ENCODE measurements around the gene PSMD13. TPM values are rescaled to one million over a fixed set of nuclear protein-coding genes. Genes with fewer than 3 reads are reported as not detected.

PSMD13 gene
- total and polyA plus RNA-seq, 4 donors, result 48.8 to 56.7 (median 52.8) TPM

DNA sequence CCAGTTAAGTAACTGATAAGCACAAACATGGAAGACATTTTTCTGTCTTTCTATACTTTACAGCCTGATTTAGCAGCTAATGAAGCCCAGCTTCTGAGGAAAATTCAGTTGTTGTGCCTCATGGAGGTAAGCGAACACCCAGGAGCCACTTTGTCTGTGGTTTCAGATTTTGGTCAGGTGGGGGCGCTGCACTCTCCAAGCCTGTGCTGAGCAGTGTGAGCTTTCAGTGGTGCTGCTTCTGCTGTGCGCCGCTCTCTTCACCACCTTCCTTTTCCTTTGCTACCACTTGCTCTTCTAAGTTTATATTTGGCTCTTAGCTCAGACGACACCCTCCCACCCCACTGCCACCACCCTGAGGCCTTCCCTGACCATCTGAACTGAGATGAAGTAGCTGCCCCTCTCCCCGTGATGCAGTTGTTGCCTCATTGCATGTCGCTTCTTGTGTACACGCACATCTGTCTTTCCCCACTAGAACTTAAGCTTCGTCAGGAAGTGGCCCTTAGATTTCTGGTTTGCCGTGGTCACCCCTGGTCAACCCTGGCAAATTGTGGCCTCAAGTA is 14.0 kb downstream of the PSMD13 start:
- TF ChIP-seq, protein P1, sequence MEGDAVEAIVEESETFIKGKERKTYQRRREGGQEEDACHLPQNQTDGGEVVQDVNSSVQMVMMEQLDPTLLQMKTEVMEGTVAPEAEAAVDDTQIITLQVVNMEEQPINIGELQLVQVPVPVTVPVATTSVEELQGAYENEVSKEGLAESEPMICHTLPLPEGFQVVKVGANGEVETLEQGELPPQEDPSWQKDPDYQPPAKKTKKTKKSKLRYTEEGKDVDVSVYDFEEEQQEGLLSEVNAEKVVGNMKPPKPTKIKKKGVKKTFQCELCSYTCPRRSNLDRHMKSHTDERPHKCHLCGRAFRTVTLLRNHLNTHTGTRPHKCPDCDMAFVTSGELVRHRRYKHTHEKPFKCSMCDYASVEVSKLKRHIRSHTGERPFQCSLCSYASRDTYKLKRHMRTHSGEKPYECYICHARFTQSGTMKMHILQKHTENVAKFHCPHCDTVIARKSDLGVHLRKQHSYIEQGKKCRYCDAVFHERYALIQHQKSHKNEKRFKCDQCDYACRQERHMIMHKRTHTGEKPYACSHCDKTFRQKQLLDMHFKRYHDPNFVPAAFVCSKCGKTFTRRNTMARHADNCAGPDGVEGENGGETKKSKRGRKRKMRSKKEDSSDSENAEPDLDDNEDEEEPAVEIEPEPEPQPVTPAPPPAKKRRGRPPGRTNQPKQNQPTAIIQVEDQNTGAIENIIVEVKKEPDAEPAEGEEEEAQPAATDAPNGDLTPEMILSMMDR (IDR thresholded peaks at IDR 0.05; ENCODE audit: low read depth, low read length, missing input control), result peak; percentile 56
- TF ChIP-seq JUND (IDR thresholded peaks at IDR 0.05) (no peak), RAD21 (IDR thresholded peaks at IDR 0.05) (peak; percentile 74 to 81)
- H3K9ac ChIP-seq (ENCODE audit: low read depth in 1 of 2, low read length in 2 of 2), result no peak overlapping the region
- no peaks in the 10 kb centered on the region for H3K9me3 ChIP-seq (ENCODE audit: control insufficient read depth in 4 of 4, low read length in 3 of 4)
- H3K27ac ChIP-seq (ENCODE audit: low read depth in 1 of 2, low read length in 2 of 2), result no peak overlapping the region
- H3K4me3 ChIP-seq (ENCODE audit: low read depth in 1 of 3, low read length in 3 of 3), result no peak overlapping the region
- 84% methylated on average over 10 of the region's 10 CpGs for WGBS
- H3K4me1 ChIP-seq (ENCODE audit: control insufficient read depth in 4 of 4, insufficient read depth in 4 of 4, low read length in 3 of 4), result no peaks in the 10 kb centered on the region
- no peaks in the 10 kb centered on the region for H3K27me3 ChIP-seq (ENCODE audit: control insufficient read depth in 4 of 4, insufficient read depth in 4 of 4, low read length in 3 of 4)
- peaks cover 18 to 71% (median 33%) of the 10 kb centered on the region in 4 donors for H3K36me3 ChIP-seq (ENCODE audit: control insufficient read depth in 4 of 4, insufficient read depth in 3 of 4, low read depth in 1 of 4, low read length in 3 of 4)
- DNase-seq (ENCODE audit: low spot score), result no peak

DNA sequence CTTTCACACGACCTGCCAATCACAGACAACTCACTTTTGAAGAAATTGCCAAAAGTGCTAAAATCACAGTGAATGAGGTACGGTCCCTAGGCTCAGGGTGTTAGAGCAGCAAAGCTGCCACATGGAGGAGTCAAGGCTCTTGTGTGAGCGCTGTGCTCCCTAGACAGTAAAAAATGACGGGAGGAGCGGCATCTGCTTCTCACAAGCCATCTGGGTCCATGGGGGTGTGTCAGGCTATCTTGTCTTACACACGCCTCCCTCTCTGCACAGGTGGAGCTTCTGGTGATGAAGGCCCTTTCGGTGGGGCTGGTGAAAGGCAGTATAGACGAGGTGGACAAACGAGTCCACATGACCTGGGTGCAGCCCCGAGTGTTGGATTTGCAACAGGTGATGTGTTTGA is 14.8 kb downstream of the PSMD13 start:
- no peaks in the 10 kb centered on the region for H3K4me1 ChIP-seq (ENCODE audit: control insufficient read depth in 4 of 4, insufficient read depth in 4 of 4, low read length in 3 of 4)
- TF ChIP-seq RAD21 (IDR thresholded peaks at IDR 0.05) (no peak), HNF4G (IDR thresholded peaks at IDR 0.05) (no peak), SP1 (IDR thresholded peaks at IDR 0.05) (no peak), FOXA2 (IDR thresholded peaks at IDR 0.05) (no peak), YY1 (IDR thresholded peaks at IDR 0.05) (no peak), GABPA (IDR thresholded peaks at IDR 0.05 in 1 of 2, conservative IDR thresholded peaks at IDR 0.05 in 1 of 2) (no peak), HNF4A (conservative IDR thresholded peaks at IDR 0.05) (no peak), RXRA (IDR thresholded peaks at IDR 0.05) (no peak)
- TF ChIP-seq, protein P2, sequence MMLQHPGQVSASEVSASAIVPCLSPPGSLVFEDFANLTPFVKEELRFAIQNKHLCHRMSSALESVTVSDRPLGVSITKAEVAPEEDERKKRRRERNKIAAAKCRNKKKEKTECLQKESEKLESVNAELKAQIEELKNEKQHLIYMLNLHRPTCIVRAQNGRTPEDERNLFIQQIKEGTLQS (IDR thresholded peaks at IDR 0.05), result no peak
- TF ChIP-seq, protein P3, sequence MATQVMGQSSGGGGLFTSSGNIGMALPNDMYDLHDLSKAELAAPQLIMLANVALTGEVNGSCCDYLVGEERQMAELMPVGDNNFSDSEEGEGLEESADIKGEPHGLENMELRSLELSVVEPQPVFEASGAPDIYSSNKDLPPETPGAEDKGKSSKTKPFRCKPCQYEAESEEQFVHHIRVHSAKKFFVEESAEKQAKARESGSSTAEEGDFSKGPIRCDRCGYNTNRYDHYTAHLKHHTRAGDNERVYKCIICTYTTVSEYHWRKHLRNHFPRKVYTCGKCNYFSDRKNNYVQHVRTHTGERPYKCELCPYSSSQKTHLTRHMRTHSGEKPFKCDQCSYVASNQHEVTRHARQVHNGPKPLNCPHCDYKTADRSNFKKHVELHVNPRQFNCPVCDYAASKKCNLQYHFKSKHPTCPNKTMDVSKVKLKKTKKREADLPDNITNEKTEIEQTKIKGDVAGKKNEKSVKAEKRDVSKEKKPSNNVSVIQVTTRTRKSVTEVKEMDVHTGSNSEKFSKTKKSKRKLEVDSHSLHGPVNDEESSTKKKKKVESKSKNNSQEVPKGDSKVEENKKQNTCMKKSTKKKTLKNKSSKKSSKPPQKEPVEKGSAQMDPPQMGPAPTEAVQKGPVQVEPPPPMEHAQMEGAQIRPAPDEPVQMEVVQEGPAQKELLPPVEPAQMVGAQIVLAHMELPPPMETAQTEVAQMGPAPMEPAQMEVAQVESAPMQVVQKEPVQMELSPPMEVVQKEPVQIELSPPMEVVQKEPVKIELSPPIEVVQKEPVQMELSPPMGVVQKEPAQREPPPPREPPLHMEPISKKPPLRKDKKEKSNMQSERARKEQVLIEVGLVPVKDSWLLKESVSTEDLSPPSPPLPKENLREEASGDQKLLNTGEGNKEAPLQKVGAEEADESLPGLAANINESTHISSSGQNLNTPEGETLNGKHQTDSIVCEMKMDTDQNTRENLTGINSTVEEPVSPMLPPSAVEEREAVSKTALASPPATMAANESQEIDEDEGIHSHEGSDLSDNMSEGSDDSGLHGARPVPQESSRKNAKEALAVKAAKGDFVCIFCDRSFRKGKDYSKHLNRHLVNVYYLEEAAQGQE (IDR thresholded peaks at IDR 0.05), result no peak
- TF ChIP-seq, protein P4, sequence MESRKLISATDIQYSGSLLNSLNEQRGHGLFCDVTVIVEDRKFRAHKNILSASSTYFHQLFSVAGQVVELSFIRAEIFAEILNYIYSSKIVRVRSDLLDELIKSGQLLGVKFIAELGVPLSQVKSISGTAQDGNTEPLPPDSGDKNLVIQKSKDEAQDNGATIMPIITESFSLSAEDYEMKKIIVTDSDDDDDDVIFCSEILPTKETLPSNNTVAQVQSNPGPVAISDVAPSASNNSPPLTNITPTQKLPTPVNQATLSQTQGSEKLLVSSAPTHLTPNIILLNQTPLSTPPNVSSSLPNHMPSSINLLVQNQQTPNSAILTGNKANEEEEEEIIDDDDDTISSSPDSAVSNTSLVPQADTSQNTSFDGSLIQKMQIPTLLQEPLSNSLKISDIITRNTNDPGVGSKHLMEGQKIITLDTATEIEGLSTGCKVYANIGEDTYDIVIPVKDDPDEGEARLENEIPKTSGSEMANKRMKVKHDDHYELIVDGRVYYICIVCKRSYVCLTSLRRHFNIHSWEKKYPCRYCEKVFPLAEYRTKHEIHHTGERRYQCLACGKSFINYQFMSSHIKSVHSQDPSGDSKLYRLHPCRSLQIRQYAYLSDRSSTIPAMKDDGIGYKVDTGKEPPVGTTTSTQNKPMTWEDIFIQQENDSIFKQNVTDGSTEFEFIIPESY (IDR thresholded peaks at IDR 0.05), result no peak
- TF ChIP-seq, protein P5, sequence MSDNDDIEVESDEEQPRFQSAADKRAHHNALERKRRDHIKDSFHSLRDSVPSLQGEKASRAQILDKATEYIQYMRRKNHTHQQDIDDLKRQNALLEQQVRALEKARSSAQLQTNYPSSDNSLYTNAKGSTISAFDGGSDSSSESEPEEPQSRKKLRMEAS (IDR thresholded peaks at IDR 0.05), result no peak
- H3K9ac ChIP-seq (ENCODE audit: low read depth in 1 of 2, low read length in 2 of 2), result no peak overlapping the region
- H3K36me3 ChIP-seq (ENCODE audit: control insufficient read depth in 4 of 4, insufficient read depth in 3 of 4, low read depth in 1 of 4, low read length in 3 of 4), result peaks cover 14 to 64% (median 30%) of the 10 kb centered on the region in 4 donors
- H3K9me3 ChIP-seq (ENCODE audit: control insufficient read depth in 4 of 4, low read length in 3 of 4), result no peaks in the 10 kb centered on the region
- H3K27me3 ChIP-seq (ENCODE audit: control insufficient read depth in 4 of 4, insufficient read depth in 4 of 4, low read length in 3 of 4), result no peaks in the 10 kb centered on the region
- H3K27ac ChIP-seq (ENCODE audit: low read depth in 1 of 2, low read length in 2 of 2), result no peak overlapping the region
- 87% methylated on average over 10 of the region's 10 CpGs for WGBS
- no peak for DNase-seq (ENCODE audit: low spot score)
- H3K4me3 ChIP-seq (ENCODE audit: low read depth in 1 of 3, low read length in 3 of 3), result no peak overlapping the region

Data from liver (tissue), 9 donors.